Lower leg skin (tissue), 3 donors: ENCODE data around the gene DCAF7.

Experiments
- POLR2A ChIP-seq, 2 donors: fragments of 450-650 bp; IDR thresholded peaks; one replicate each; pipeline ENCODE4 v1.6.1; 2016 to 2017; ENCODE audit warnings: antibody characterized with exemption in 2 of 2, mild to moderate bottlenecking in 1 of 2, moderate library complexity in 1 of 2
- TF ChIP-seq, protein P1 (sequence below), 3 donors: fragments of 450-650 bp; IDR thresholded peaks; one replicate each; pipeline ENCODE4 v1.5.1; 2016; ENCODE audit warnings: antibody characterized with exemption in 3 of 3, mild to moderate bottlenecking in 3 of 3, moderate library complexity in 2 of 3

DNA sequence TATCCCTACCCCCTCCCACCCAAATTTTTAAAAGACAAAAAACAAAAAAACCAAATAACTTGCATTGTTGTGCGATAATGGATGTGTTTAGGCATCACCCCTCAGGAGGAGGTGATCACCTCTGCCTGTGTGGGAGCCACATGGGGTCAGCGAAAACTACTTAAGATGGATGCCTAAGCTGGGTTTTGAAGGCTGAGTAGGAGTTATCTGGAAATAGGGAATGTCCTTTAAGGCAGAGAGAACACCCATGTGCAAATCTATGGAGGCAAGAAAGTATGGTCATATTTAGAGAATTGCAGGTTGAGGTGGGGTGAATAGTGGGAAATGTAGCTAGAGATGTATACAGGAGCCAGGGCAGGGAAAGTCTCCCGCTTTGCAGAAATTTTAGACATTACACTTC, 44.9 kb downstream of the DCAF7 start:
- TF ChIP-seq, protein P1, sequence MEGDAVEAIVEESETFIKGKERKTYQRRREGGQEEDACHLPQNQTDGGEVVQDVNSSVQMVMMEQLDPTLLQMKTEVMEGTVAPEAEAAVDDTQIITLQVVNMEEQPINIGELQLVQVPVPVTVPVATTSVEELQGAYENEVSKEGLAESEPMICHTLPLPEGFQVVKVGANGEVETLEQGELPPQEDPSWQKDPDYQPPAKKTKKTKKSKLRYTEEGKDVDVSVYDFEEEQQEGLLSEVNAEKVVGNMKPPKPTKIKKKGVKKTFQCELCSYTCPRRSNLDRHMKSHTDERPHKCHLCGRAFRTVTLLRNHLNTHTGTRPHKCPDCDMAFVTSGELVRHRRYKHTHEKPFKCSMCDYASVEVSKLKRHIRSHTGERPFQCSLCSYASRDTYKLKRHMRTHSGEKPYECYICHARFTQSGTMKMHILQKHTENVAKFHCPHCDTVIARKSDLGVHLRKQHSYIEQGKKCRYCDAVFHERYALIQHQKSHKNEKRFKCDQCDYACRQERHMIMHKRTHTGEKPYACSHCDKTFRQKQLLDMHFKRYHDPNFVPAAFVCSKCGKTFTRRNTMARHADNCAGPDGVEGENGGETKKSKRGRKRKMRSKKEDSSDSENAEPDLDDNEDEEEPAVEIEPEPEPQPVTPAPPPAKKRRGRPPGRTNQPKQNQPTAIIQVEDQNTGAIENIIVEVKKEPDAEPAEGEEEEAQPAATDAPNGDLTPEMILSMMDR (IDR thresholded peaks at IDR 0.05), result no peak
- TF ChIP-seq POLR2A (IDR thresholded peaks at IDR 0.05), result no peak
